HCT116 (cell line): ENCODE measurements around the gene FOXN3. TPM values are rescaled to one million over a fixed set of nuclear protein-coding genes. Genes with fewer than 3 reads are reported as not detected.

ENCODE experiments used
- ATAC-seq: fragments of 200-7000 bp; cut with Tn5 transposase; 2 replicates; pipeline ENCODE4 v1.9.1; 2020; ENCODE audit warnings: mild to moderate bottlenecking, moderate library complexity
- BruUV-seq: library from RNA; stranded (reverse); fragments of 400-500 nt; replicated peaks from 2 replicates; lab custom pipeline; 2021; lab: Mats Ljungman, UMichigan
- CTCF ChIA-PET: fragments of 300-600 bp; sonication (Branson Sonifier 250); formaldehyde crosslinking; loops from one replicate; lab custom pipeline; 2021; ENCODE audit warnings: antibody characterized with exemption; lab: Charles Lee
- POLR2A ChIA-PET: fragments of 300-600, 350-600 bp; sonication (Branson Sonifier 250); formaldehyde crosslinking; loops from one replicate; lab custom pipeline; 2021; ENCODE audit warnings: antibody characterized with exemption; lab: Charles Lee
- RAD21 ChIA-PET, 2 experiments: fragments of 300-600 bp; sonication (Branson Sonifier 250); formaldehyde crosslinking; loops; one replicate each; lab custom pipeline; 2023; ENCODE audit warnings: low total read pairs in 2 of 2; ENCODE audit not compliant: uncharacterized antibody in 2 of 2, unreplicated experiment in 2 of 2, low non-redundant PET in 1 of 2; lab: Charles Lee
- DNase-seq: peaks from one replicate; pipeline ENCODE4 v3.0.0-alpha.2; 2010; ENCODE audit warnings: low read depth, low spot score
- H2AFZ ChIP-seq: fragments of 200-600 bp; shearing (Covaris generic), sonication (generic); 2 replicates; pipeline ENCODE4 v1.6.1; 2017; ENCODE audit warnings: low read depth, mixed run types, mixed read lengths, antibody characterized with exemption, low read length; ENCODE audit not compliant: poor library complexity, severe bottlenecking
- H3K27ac ChIP-seq: 2 replicates; pipeline ENCODE4 v1.5.1; 2012; ENCODE audit warnings: low read depth, low read length
- H3K27me3 ChIP-seq: fragments of 200-600 bp; sonication (generic); 2 replicates; pipeline ENCODE4 v1.6.1; 2016; ENCODE audit warnings: mixed run types, low read length, mixed read lengths; ENCODE audit not compliant: insufficient read depth
- H3K36me3 ChIP-seq, 2 experiments: fragments of 200-500 bp in 1 of 2; fragments of 200-600 bp in 1 of 2; sonication (Bioruptor generic) in 1 of 2; sonication (generic) in 1 of 2; 2 replicates each; pipeline versions ENCODE4 v1.5.1 to v1.6.1; 2014 to 2016; ENCODE audit warnings: low read length in 2 of 2, inconsistent platforms in 1 of 2, mixed read lengths in 1 of 2, mixed run types in 1 of 2; ENCODE audit not compliant: insufficient read depth in 2 of 2, control insufficient read depth in 1 of 2
- H3K4me1 ChIP-seq, 2 experiments: fragments of 200-600 bp in 1 of 2; sonication (generic) in 1 of 2; 2 replicates each; pipeline versions ENCODE4 v1.5.1 to v1.6.1; 2012 to 2017; ENCODE audit warnings: low read length in 2 of 2, inconsistent platforms in 1 of 2, mild to moderate bottlenecking in 1 of 2, mixed read lengths in 1 of 2, mixed run types in 1 of 2, moderate library complexity in 1 of 2; ENCODE audit not compliant: insufficient read depth in 2 of 2, control insufficient read depth in 1 of 2
- H3K4me2 ChIP-seq: fragments of 200-600 bp; sonication (generic); 2 replicates; pipeline ENCODE4 v1.6.1; 2017; ENCODE audit warnings: mixed run types, low read length, mixed read lengths
- H3K4me3 ChIP-seq, 2 experiments: fragments of 200-600 bp in 1 of 2; sonication (generic) in 1 of 2; replicated peaks in 1 of 2; 2 replicates each; pipeline ENCODE4 v1.5.1; 2011 to 2016; ENCODE audit warnings: low read length in 2 of 2, control low read depth in 1 of 2, low read depth in 1 of 2, mild to moderate bottlenecking in 1 of 2, mixed read lengths in 1 of 2, mixed run types in 1 of 2
- H3K79me2 ChIP-seq: fragments of 200-600 bp; sonication (generic); 2 replicates; pipeline ENCODE4 v1.6.1; 2017; ENCODE audit warnings: mild to moderate bottlenecking, mixed run types, low read length, moderate library complexity, mixed read lengths; ENCODE audit not compliant: insufficient read depth
- H3K9ac ChIP-seq: fragments of 200-600 bp; sonication (generic); 2 replicates; pipeline ENCODE4 v1.6.1; 2016; ENCODE audit warnings: low read length, mixed read lengths
- H3K9me2 ChIP-seq: fragments of 200-600 bp; sonication (generic), shearing (Covaris generic); 2 replicates; pipeline ENCODE4 v1.6.1; 2017; ENCODE audit warnings: mixed run types, mild to moderate bottlenecking, moderate library complexity; ENCODE audit not compliant: insufficient read depth
- H3K9me3 ChIP-seq, 2 experiments: fragments of 200-500 bp in 1 of 2; fragments of 200-600 bp in 1 of 2; sonication (Bioruptor generic) in 1 of 2; sonication (generic) in 1 of 2; 2 replicates each; pipeline ENCODE4 v1.6.1; 2014 to 2017; ENCODE audit warnings: low read length in 2 of 2, mixed read lengths in 2 of 2, inconsistent platforms in 1 of 2, low read depth in 1 of 2, mild to moderate bottlenecking in 1 of 2, mixed run types in 1 of 2, moderate library complexity in 1 of 2; ENCODE audit not compliant: control insufficient read depth in 1 of 2, insufficient read depth in 1 of 2
- H4K20me1 ChIP-seq: fragments of 200-600 bp; sonication (generic), shearing (Covaris generic); 2 replicates; pipeline ENCODE4 v1.6.1; 2017; ENCODE audit warnings: mixed run types, mild to moderate bottlenecking, moderate library complexity; ENCODE audit not compliant: insufficient read depth
- ATF3 ChIP-seq: IDR thresholded peaks from 2 replicates; pipeline ENCODE4 v1.6.1; 2012
- CBX3 ChIP-seq: IDR thresholded peaks from 2 replicates; pipeline ENCODE4 v1.6.1; 2012; ENCODE audit warnings: low read depth
- CEBPB ChIP-seq: IDR thresholded peaks from 2 replicates; pipeline ENCODE4 v1.6.1; 2012; ENCODE audit warnings: low read depth
- CTCF ChIP-seq, 3 experiments: fragments of 200-600 bp in 1 of 3; sonication (generic) in 1 of 3; IDR thresholded peaks in 2 of 3; conservative IDR thresholded peaks in 1 of 3; 2 replicates each; pipeline ENCODE4 v1.5.1; 2012 to 2017; ENCODE audit warnings: low read depth in 2 of 3, low read length in 2 of 3, antibody characterized with exemption in 1 of 3, borderline replicate concordance in 1 of 3, control low read depth in 1 of 3, mild to moderate bottlenecking in 1 of 3, mixed read lengths in 1 of 3, mixed run types in 1 of 3, moderate library complexity in 1 of 3; ENCODE audit not compliant: insufficient read depth in 1 of 3
- EGR1 ChIP-seq: IDR thresholded peaks from 2 replicates; pipeline ENCODE4 v1.6.1; 2012; ENCODE audit warnings: low read depth
- EZH2phosphoT487 ChIP-seq: fragments of 200-600 bp; IDR thresholded peaks from 2 replicates; pipeline ENCODE4 v1.6.1; 2018; ENCODE audit warnings: antibody characterized with exemption, borderline replicate concordance
- FOSL1 ChIP-seq: IDR thresholded peaks from 2 replicates; pipeline ENCODE4 v1.6.1; 2012; ENCODE audit warnings: low read depth
- MAX ChIP-seq: IDR thresholded peaks from 2 replicates; pipeline ENCODE4 v1.6.1; 2012
- POLR2A ChIP-seq: IDR thresholded peaks from 2 replicates; pipeline ENCODE4 v1.7.0; 2011; ENCODE audit warnings: borderline replicate concordance; ENCODE audit not compliant: insufficient read depth, insufficient read length; ENCODE audit errors: extremely low read depth
- RAD21 ChIP-seq: IDR thresholded peaks from 2 replicates; pipeline ENCODE4 v1.6.1; 2012; ENCODE audit warnings: low read depth, mild to moderate bottlenecking
- SIN3A ChIP-seq: IDR thresholded peaks from 2 replicates; pipeline ENCODE4 v1.6.1; 2012; ENCODE audit warnings: low read depth
- SRF ChIP-seq: IDR thresholded peaks from 2 replicates; pipeline ENCODE4 v1.6.1; 2012; ENCODE audit warnings: low read depth
- TCF7L2 ChIP-seq: IDR thresholded peaks from 2 replicates; pipeline ENCODE4 v1.7.0; 2011; ENCODE audit warnings: borderline replicate concordance, inconsistent platforms; ENCODE audit not compliant: insufficient read depth, insufficient read length; ENCODE audit errors: extremely low read depth
- ZNF274 ChIP-seq: fragments of 200-500 bp; sonication (Bioruptor generic); IDR thresholded peaks from 2 replicates; pipeline ENCODE4 v1.6.1; 2014; ENCODE audit warnings: mild to moderate bottlenecking, low read depth, low read length, inconsistent platforms
- intact Hi-C: fragments of 100-400 bp; cut with micrococcal nuclease; formaldehyde crosslinking; loops from 2 replicates; pipeline ENCODE4 v1.10.0; 2022
- total RNA-seq: library from RNA; stranded (reverse); gene quantifications from one replicate; pipeline ENCODE4 v1.2.1, GENCODE V29; 2021; ENCODE audit not compliant: unreplicated experiment

The FOXN3 gene
- total RNA-seq, 1 experiment from 2014 or later = 20.0 TPM

GRCh38 chr14:89344920-89345254 is 72.1 kb downstream of the FOXN3 start:
- RAD21 ChIA-PET = no interaction called here
- H3K9me3 ChIP-seq = no peaks in the 10 kb centered on the region
- no peak overlapping the region for H3K9ac ChIP-seq
- no peak overlapping the region for H3K4me2 ChIP-seq
- CTCF ChIA-PET = no interaction called here
- no peaks in the 10 kb centered on the region for H3K36me3 ChIP-seq
- H2AFZ ChIP-seq = no peak overlapping the region
- ATAC-seq = no peak
- no peaks in the 10 kb centered on the region for H3K27me3 ChIP-seq
- intact Hi-C loops = no loop called here
- DNase-seq = no peak
- BruUV-seq = no TSS peak
- POLR2A ChIA-PET = no interaction called here
- no peaks in the 10 kb centered on the region; the same call in 1 of the 2 replicates for H4K20me1 ChIP-seq
- no peaks in the 10 kb centered on the region for H3K79me2 ChIP-seq
- H3K27ac ChIP-seq = no peak overlapping the region
- TF ChIP-seq CBX3 (no peak), EZH2phosphoT487 (no peak), ATF3 (no peak), SRF (no peak), CTCF (IDR thresholded peaks at IDR 0.05 in 2 of 3, conservative IDR thresholded peaks at IDR 0.05 in 1 of 3; ENCODE audit: borderline replicate concordance in 1 of 3, insufficient read depth in 1 of 3, low read depth in 2 of 3, low read length in 2 of 3) (no peak), POLR2A (no peak), ZNF274 (no peak), TCF7L2 (no peak)
- H3K4me1 ChIP-seq = no peaks in the 10 kb centered on the region
- H3K9me2 ChIP-seq = no peaks in the 10 kb centered on the region
- no peak overlapping the region for H3K4me3 ChIP-seq

- Histone ChIP-seq H3K36me3 (no peaks in the 10 kb centered on the region), H3K9ac (no peak overlapping the region), H3K79me2 (no peaks in the 10 kb centered on the region), H3K4me2 (no peak overlapping the region), H3K9me2 (no peaks in the 10 kb centered on the region), H4K20me1 (no peaks in the 10 kb centered on the region), H3K4me1 (no peaks in the 10 kb centered on the region), H3K4me3 (no peak overlapping the region), H3K27ac (no peak overlapping the region), H2AFZ (no peak overlapping the region), H3K9me3 (no peaks in the 10 kb centered on the region), H3K27me3 (no peaks in the 10 kb centered on the region)
- no TSS peak for BruUV-seq
- no peak for ATAC-seq
- no peak for DNase-seq
- POLR2A ChIA-PET = no interaction called here
- RAD21 ChIA-PET = no interaction called here
- intact Hi-C loops = no loop called here
- CTCF ChIA-PET = no interaction called here
- TF ChIP-seq SIN3A (no peak), CTCF (IDR thresholded peaks at IDR 0.05 in 2 of 3, conservative IDR thresholded peaks at IDR 0.05 in 1 of 3; ENCODE audit: borderline replicate concordance in 1 of 3, insufficient read depth in 1 of 3, low read depth in 2 of 3, low read length in 2 of 3) (no peak), RAD21 (no peak), EGR1 (no peak), CEBPB (no peak), MAX (no peak), CBX3 (no peak), FOSL1 (no peak), SRF (no peak), EZH2phosphoT487 (no peak), POLR2A (no peak), TCF7L2 (no peak)
Measured at GRCh38 chr14:89343356-89343755, 73.7 kb downstream of the FOXN3 start.
